PC-3 (cell line): ENCODE measurements around the gene SNX17. TPM values are rescaled to one million over a fixed set of nuclear protein-coding genes. Genes with fewer than 3 reads are reported as not detected.

ENCODE experiments used
- ATAC-seq: fragments of 200-7000 bp; cut with Tn5 transposase; 2 replicates; pipeline ENCODE4 v1.9.1; 2020; ENCODE audit warnings: mild to moderate bottlenecking, moderate library complexity
- BruUV-seq: library from RNA; stranded (reverse); fragments of 400-500 nt; replicated peaks from 2 replicates; lab custom pipeline; 2021; lab: Mats Ljungman, UMichigan
- CTCF ChIA-PET: fragments of 300-600 bp; sonication (Branson Sonifier 250); formaldehyde crosslinking; loops from one replicate; lab custom pipeline; 2022; ENCODE audit warnings: antibody characterized with exemption; lab: Charles Lee
- POLR2A ChIA-PET: fragments of 300-600 bp; sonication (Branson Sonifier 250); formaldehyde crosslinking; loops from one replicate; lab custom pipeline; 2022; ENCODE audit warnings: antibody characterized with exemption; ENCODE audit not compliant: unreplicated experiment; lab: Charles Lee
- DNase-seq: peaks from one replicate; pipeline ENCODE4 v3.0.0-alpha.2; 2015
- H2AFZ ChIP-seq: fragments of 300-600 bp; sonication (generic); 2 replicates; pipeline ENCODE4 v1.6.0; 2016; ENCODE audit warnings: antibody characterized with exemption, low read length
- H3F3A ChIP-seq: fragments of 300-600 bp; sonication (generic); one replicate; pipeline ENCODE4 v1.6.0; 2017; ENCODE audit warnings: antibody characterized with exemption, low read length, control low read depth, mild to moderate bottlenecking; ENCODE audit not compliant: unreplicated experiment
- H3K27ac ChIP-seq: fragments of 300-600 bp; sonication (generic); 2 replicates; pipeline ENCODE4 v1.5.1; 2016; ENCODE audit warnings: mild to moderate bottlenecking, low read length
- H3K27me3 ChIP-seq: fragments of 300-600 bp; sonication (generic); 2 replicates; pipeline ENCODE4 v1.6.1; 2016; ENCODE audit warnings: low read length, mixed read lengths
- H3K36me3 ChIP-seq: fragments of 300-600 bp; sonication (generic); 2 replicates; pipeline ENCODE4 v1.6.1; 2016; ENCODE audit warnings: low read depth, mixed run types, low read length, mixed read lengths
- H3K4me1 ChIP-seq: fragments of 300-600 bp; sonication (generic); 2 replicates; pipeline ENCODE4 v1.5.1; 2016; ENCODE audit warnings: low read length; ENCODE audit not compliant: insufficient read depth
- H3K4me2 ChIP-seq: fragments of 300-600 bp; sonication (generic); 2 replicates; pipeline ENCODE4 v1.6.0; 2016; ENCODE audit warnings: low read length
- H3K4me3 ChIP-seq: fragments of 300-600 bp; sonication (generic); 2 replicates; pipeline ENCODE4 v1.5.1; 2016; ENCODE audit warnings: mild to moderate bottlenecking, low read length, mixed read lengths
- H3K79me2 ChIP-seq: fragments of 300-600 bp; sonication (generic); 2 replicates; pipeline ENCODE4 v1.6.1; 2017; ENCODE audit warnings: low read length, mixed read lengths
- H3K9ac ChIP-seq: fragments of 300-600 bp; sonication (generic); 2 replicates; pipeline ENCODE4 v1.6.0; 2016; ENCODE audit warnings: mild to moderate bottlenecking, low read length
- H3K9me2 ChIP-seq: fragments of 300-600 bp; sonication (generic); replicated peaks from 2 replicates; pipeline ENCODE4 v1.6.1; 2016; ENCODE audit warnings: mixed run types, low read length, mixed read lengths
- H3K9me3 ChIP-seq: fragments of 300-600 bp; sonication (generic); 2 replicates; pipeline ENCODE4 v1.6.1; 2016; ENCODE audit warnings: low read length, mixed read lengths
- H4K20me1 ChIP-seq: fragments of 300-600 bp; sonication (generic); 2 replicates; pipeline ENCODE4 v1.6.1; 2016; ENCODE audit warnings: low read length, mixed read lengths
- EZH2 ChIP-seq: fragments of 300-600 bp; sonication (generic); IDR thresholded peaks from one replicate; pipeline ENCODE4 v1.6.1; 2017; ENCODE audit warnings: antibody characterized with exemption, mild to moderate bottlenecking, low read length; ENCODE audit not compliant: unreplicated experiment
- EZH2phosphoT487 ChIP-seq: fragments of 300-600 bp; sonication (generic); IDR thresholded peaks from 2 replicates; pipeline ENCODE4 v1.6.1; 2018; ENCODE audit warnings: mild to moderate bottlenecking, antibody characterized with exemption, low read length, borderline replicate concordance
- intact Hi-C: fragments of 100-400 bp; cut with micrococcal nuclease; formaldehyde crosslinking; loops from 2 replicates; pipeline ENCODE4 v1.9.0; 2023
- total RNA-seq: library from RNA; depleted of rRNA; stranded (reverse); fragments of >200 nt; gene quantifications from 2 replicates; pipeline ENCODE4 v1.2.3, GENCODE V29; 2014
- TF ChIP-seq, protein P1 (sequence below): fragments of 300-600 bp; sonication (generic); conservative IDR thresholded peaks from 2 replicates; pipeline ENCODE4 v1.5.1; 2017; ENCODE audit warnings: antibody characterized with exemption, low read depth, mild to moderate bottlenecking, low read length

SNX17 gene
- total RNA-seq, 1 experiment from 2014 or later, result 110 TPM

GRCh38 chr2:27323596-27324285 is 46.7 kb upstream of the SNX17 start:
- ATAC-seq (peak; percentile 1; the same call in 1 of the 2 replicates), DNase-seq (peak; percentile 6)
- intact Hi-C loops, result no loop called here
- Histone ChIP-seq H3K9ac (peak overlapping the region; percentile 97), H3K4me1 (peaks cover 32% of the 10 kb centered on the region), H3K9me2 (no peaks in the 10 kb centered on the region), H3K4me3 (peak overlapping the region; percentile 81), H2AFZ (peak overlapping the region; percentile 80), H3K9me3 (no peaks in the 10 kb centered on the region), H3K4me2 (peak overlapping the region; percentile 97), H4K20me1 (no peaks in the 10 kb centered on the region), H3K27ac (peak overlapping the region; percentile 94), H3F3A (peaks cover 7% of the 10 kb centered on the region), H3K36me3 (peaks cover 21% of the 10 kb centered on the region), H3K27me3 (no peaks in the 10 kb centered on the region), H3K79me2 (peaks cover 14% of the 10 kb centered on the region)
- no TSS peak for BruUV-seq
- CTCF ChIA-PET, result no interaction called here
- TF ChIP-seq, protein P1, sequence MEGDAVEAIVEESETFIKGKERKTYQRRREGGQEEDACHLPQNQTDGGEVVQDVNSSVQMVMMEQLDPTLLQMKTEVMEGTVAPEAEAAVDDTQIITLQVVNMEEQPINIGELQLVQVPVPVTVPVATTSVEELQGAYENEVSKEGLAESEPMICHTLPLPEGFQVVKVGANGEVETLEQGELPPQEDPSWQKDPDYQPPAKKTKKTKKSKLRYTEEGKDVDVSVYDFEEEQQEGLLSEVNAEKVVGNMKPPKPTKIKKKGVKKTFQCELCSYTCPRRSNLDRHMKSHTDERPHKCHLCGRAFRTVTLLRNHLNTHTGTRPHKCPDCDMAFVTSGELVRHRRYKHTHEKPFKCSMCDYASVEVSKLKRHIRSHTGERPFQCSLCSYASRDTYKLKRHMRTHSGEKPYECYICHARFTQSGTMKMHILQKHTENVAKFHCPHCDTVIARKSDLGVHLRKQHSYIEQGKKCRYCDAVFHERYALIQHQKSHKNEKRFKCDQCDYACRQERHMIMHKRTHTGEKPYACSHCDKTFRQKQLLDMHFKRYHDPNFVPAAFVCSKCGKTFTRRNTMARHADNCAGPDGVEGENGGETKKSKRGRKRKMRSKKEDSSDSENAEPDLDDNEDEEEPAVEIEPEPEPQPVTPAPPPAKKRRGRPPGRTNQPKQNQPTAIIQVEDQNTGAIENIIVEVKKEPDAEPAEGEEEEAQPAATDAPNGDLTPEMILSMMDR, result no peak
- TF ChIP-seq EZH2 (no peak), EZH2phosphoT487 (no peak)
- POLR2A ChIA-PET, result interaction anchor here (0.7 kb wide), 1 partner anchor 1087 kb away, joined by 4 read pairs; no protein-coding TSS in a partner anchor

GRCh38 chr2:27324720-27325119 is 45.7 kb upstream of the SNX17 start:
- TF ChIP-seq, protein P1, result no peak
- TF ChIP-seq EZH2 (no peak), EZH2phosphoT487 (no peak)
- Histone ChIP-seq H3K27me3 (no peaks in the 10 kb centered on the region), H4K20me1 (no peaks in the 10 kb centered on the region), H3K9ac (no peak overlapping the region), H3K27ac (no peak overlapping the region), H3F3A (peaks cover 7% of the 10 kb centered on the region), H2AFZ (no peak overlapping the region), H3K36me3 (peaks cover 25% of the 10 kb centered on the region), H3K4me3 (no peak overlapping the region), H3K9me3 (no peaks in the 10 kb centered on the region), H3K4me1 (peaks cover 32% of the 10 kb centered on the region), H3K9me2 (no peaks in the 10 kb centered on the region), H3K79me2 (peaks cover 14% of the 10 kb centered on the region), H3K4me2 (no peak overlapping the region)
- BruUV-seq, result no TSS peak
- intact Hi-C loops, result no loop called here
- ChIA-PET POLR2A (no interaction called here), CTCF (no interaction called here)
- ATAC-seq (no peak), DNase-seq (no peak)

DNA sequence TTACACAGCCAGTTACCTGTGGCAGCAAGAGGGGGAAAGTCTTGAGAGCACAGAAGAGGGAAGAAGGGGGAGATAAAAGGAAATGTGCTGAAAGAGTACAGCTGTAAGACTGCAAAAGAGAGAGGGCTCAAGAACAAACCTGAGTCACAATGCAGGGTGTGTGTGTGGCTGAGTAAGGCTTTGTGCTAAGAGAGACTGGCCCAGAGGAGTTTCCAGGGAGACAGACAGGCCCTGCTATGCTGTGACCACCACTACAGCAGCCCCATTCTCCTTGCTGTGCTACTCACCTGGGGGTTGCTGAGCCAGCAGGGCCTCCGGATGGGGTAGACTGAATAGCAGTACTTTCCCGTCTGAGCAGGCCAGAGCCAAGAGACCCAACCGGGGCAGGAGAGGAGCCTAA is 35.1 kb upstream of the SNX17 start:
- ChIA-PET CTCF (no interaction called here), POLR2A (no interaction called here)
- Histone ChIP-seq H3F3A (no peaks in the 10 kb centered on the region), H3K9ac (no peak overlapping the region), H3K4me1 (no peaks in the 10 kb centered on the region), H3K9me2 (no peaks in the 10 kb centered on the region), H4K20me1 (no peaks in the 10 kb centered on the region), H3K4me3 (no peak overlapping the region), H3K36me3 (peaks cover 58% of the 10 kb centered on the region), H2AFZ (no peak overlapping the region), H3K79me2 (no peaks in the 10 kb centered on the region), H3K27me3 (no peaks in the 10 kb centered on the region), H3K9me3 (no peaks in the 10 kb centered on the region), H3K27ac (no peak overlapping the region), H3K4me2 (no peak overlapping the region)
- DNase-seq, result no peak
- ATAC-seq, result no peak
- no peak for TF ChIP-seq EZH2phosphoT487
- no peak for TF ChIP-seq EZH2
- TF ChIP-seq, protein P1, result no peak
- BruUV-seq, result no TSS peak
- intact Hi-C loops, result no loop called here
